SK-N-SH (cell line): ENCODE results near the gene AAGAB. TPM values are rescaled to one million over a fixed set of nuclear protein-coding genes. Genes with fewer than 3 reads are reported as not detected.

Experiments
- CTCF ChIA-PET: fragments of 300-600, 350-600 bp; formaldehyde crosslinking; extraction: SDS; loops from one replicate; lab custom pipeline; 2021; lab: Yijun Ruan, JAX
- POLR2A ChIA-PET: fragments of 350-600 bp; sonication (Branson Sonifier 250); formaldehyde crosslinking; extraction: SDS; loops from one replicate; lab custom pipeline; 2020; ENCODE audit warnings: antibody characterized with exemption, inconsistent platforms; lab: Yijun Ruan, JAX
- DNase-seq: peaks from one replicate; pipeline ENCODE4 v3.0.0; 2012
- H2AFZ ChIP-seq: fragments of 200-600 bp; sonication (generic); 2 replicates; pipeline ENCODE4 v1.8.1; 2016; ENCODE audit warnings: antibody characterized with exemption, mild to moderate bottlenecking, low read depth
- H3F3A ChIP-seq: fragments of 200-600 bp; sonication (generic); replicated peaks from 2 replicates; pipeline ENCODE3; 2016; ENCODE audit warnings: antibody characterized with exemption, mild to moderate bottlenecking; ENCODE audit not compliant: insufficient read depth
- H3K27ac ChIP-seq, 2 experiments: fragments of 200-500 bp in 1 of 2; fragments of 200-600 bp in 1 of 2; sonication (Bioruptor generic) in 1 of 2; sonication (generic), shearing (Covaris generic) in 1 of 2; 2 replicates each; pipeline versions ENCODE4 v1.5.1 to v1.6.1; 2014 to 2016; ENCODE audit warnings: low read depth in 2 of 2, inconsistent platforms in 1 of 2, low read length in 1 of 2, mild to moderate bottlenecking in 1 of 2, mixed read lengths in 1 of 2
- H3K27me3 ChIP-seq: fragments of 200-600 bp; sonication (generic), shearing (Covaris generic); 2 replicates; pipeline ENCODE4 v1.6.1; 2016; ENCODE audit warnings: mixed run types; ENCODE audit not compliant: insufficient read depth
- H3K36me3 ChIP-seq, 2 experiments: fragments of 200-500 bp in 1 of 2; fragments of 200-600 bp in 1 of 2; sonication (Bioruptor generic) in 1 of 2; sonication (generic) in 1 of 2; replicated peaks in 1 of 2; 2 replicates each; pipeline versions ENCODE3 to v1.5.1; 2014 to 2016; ENCODE audit warnings: low read length in 1 of 2, mild to moderate bottlenecking in 1 of 2; ENCODE audit not compliant: insufficient read depth in 2 of 2, control insufficient read depth in 1 of 2
- H3K4me1 ChIP-seq, 2 experiments: fragments of 200-500 bp in 1 of 2; fragments of 200-600 bp in 1 of 2; sonication (Bioruptor generic) in 1 of 2; sonication (generic), shearing (Covaris generic) in 1 of 2; 2 replicates each; pipeline versions ENCODE4 v1.5.1 to v1.6.1; 2014 to 2016; ENCODE audit warnings: low read depth in 1 of 2, low read length in 1 of 2, mixed run types in 1 of 2; ENCODE audit not compliant: insufficient read depth in 2 of 2, control insufficient read depth in 1 of 2
- H3K4me2 ChIP-seq: fragments of 200-600 bp; sonication (generic), shearing (Covaris generic); 2 replicates; pipeline ENCODE4 v1.6.1; 2017; ENCODE audit warnings: mixed run types
- H3K4me3 ChIP-seq, 2 experiments: fragments of 200-500 bp in 1 of 2; fragments of 200-600 bp in 1 of 2; sonication (Bioruptor generic) in 1 of 2; sonication (generic), shearing (Covaris generic) in 1 of 2; 2 replicates each; pipeline versions ENCODE4 v1.5.1 to v1.8.1; 2014 to 2016; ENCODE audit warnings: low read depth in 2 of 2, inconsistent platforms in 1 of 2, low read length in 1 of 2, mild to moderate bottlenecking in 1 of 2, mixed read lengths in 1 of 2, moderate library complexity in 1 of 2
- H3K79me2 ChIP-seq: fragments of 200-600 bp; sonication (generic); 2 replicates; pipeline ENCODE4 v1.8.1; 2017; ENCODE audit warnings: mild to moderate bottlenecking; ENCODE audit not compliant: insufficient read depth
- H3K9ac ChIP-seq: fragments of 200-600 bp; sonication (generic); 2 replicates; pipeline ENCODE4 v1.6.1; 2017; ENCODE audit warnings: mixed run types
- H3K9me2 ChIP-seq: fragments of 200-600 bp; sonication (generic); 2 replicates; pipeline ENCODE4 v1.6.1; 2017; ENCODE audit warnings: mixed run types
- H3K9me3 ChIP-seq: fragments of 200-600 bp; sonication (generic); 2 replicates; pipeline ENCODE4 v1.6.1; 2017; ENCODE audit warnings: mixed run types, mild to moderate bottlenecking, moderate library complexity
- H4K20me1 ChIP-seq: fragments of 200-600 bp; sonication (generic); 2 replicates; pipeline ENCODE4 v1.6.1; 2017; ENCODE audit warnings: mild to moderate bottlenecking, mixed run types; ENCODE audit not compliant: insufficient read depth
- MXI1 ChIP-seq: IDR thresholded peaks from 2 replicates; pipeline ENCODE4 v1.6.1; 2012; ENCODE audit warnings: mild to moderate bottlenecking, low read depth, low read length, improper control_type of control experiment
- RAD21 ChIP-seq: IDR thresholded peaks from 2 replicates; pipeline ENCODE4 v1.6.1; 2012; ENCODE audit warnings: mild to moderate bottlenecking, low read length
- RCOR1 ChIP-seq: fragments of 150-350 bp; IDR thresholded peaks from 2 replicates; pipeline ENCODE4 v1.6.1; 2017; ENCODE audit warnings: antibody characterized with exemption, low read length
- TEAD4 ChIP-seq: IDR thresholded peaks from 2 replicates; pipeline ENCODE4 v1.4.0; 2012; ENCODE audit warnings: mild to moderate bottlenecking, borderline replicate concordance; ENCODE audit not compliant: insufficient read depth
- WGBS: methylation state at CpG from one replicate; pipeline ENCODE4 v1.1.6; 2017; ENCODE audit warnings: low lambda C conversion rate; 5-methylcytosine and 5-hydroxymethylcytosine counted together
- polyA plus RNA-seq, 3 experiments: library from polyadenylated mRNA; depleted of rRNA; stranded (reverse); fragments of >200 nt; gene quantifications; 2 replicates each; pipeline ENCODE4 v1.2.3, GENCODE V29; 2012
- TF ChIP-seq, protein P1 (sequence below): IDR thresholded peaks from 2 replicates; pipeline ENCODE4 v1.4.0; 2012; ENCODE audit warnings: low read depth, borderline replicate concordance
- TF ChIP-seq, protein P2 (sequence below): IDR thresholded peaks from 2 replicates; pipeline ENCODE4 v1.4.0; 2012; ENCODE audit warnings: low read depth, borderline replicate concordance
- TF ChIP-seq, protein P3 (sequence below): IDR thresholded peaks from 2 replicates; pipeline ENCODE4 v1.4.0; 2012; ENCODE audit warnings: low read depth
- TF ChIP-seq, protein P4 (sequence below): IDR thresholded peaks from 2 replicates; pipeline ENCODE4; 2012

AAGAB gene
- polyA plus RNA-seq, 1 of the 3 experiments (the other 2 are of a cell fraction), result 24.9 TPM

DNA sequence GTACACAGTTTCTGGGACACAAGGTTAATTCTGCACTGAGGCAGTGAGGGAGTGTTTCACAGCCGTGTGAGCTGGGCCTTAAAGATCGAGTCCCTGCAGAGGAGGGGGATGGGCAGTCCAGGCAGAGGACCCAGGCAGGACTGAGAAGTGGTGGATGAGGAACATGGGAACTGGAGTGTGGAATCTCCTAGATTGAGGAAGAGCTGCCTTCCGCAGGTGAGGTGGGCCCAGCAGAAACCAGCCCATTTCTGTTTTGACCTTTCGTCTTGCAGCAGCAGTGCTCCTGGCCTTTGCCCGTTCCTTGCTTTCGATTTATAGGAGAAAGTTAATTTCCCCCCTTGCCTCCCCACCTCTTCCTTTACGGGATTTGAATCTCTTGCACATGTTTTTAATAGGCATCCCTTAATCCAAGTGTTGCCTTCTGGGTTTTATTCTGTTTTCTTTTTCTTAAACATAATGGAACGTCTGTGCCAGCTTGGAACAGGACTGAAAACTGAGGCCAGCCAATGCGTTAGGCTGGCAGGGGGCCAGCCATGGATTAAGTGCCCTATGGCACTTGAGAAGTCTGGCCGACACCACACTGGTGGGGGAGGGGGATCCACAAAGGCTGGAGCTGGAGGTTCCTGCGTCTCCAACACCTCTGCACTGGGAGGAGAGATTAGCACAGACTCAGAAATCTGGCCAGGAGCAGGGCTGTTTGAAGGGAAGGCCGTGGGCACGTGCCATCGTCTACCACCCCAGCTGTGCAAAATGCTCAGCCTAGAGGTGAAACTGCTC, 78.1 kb downstream of the AAGAB start (continued):
- TF ChIP-seq, protein P1, sequence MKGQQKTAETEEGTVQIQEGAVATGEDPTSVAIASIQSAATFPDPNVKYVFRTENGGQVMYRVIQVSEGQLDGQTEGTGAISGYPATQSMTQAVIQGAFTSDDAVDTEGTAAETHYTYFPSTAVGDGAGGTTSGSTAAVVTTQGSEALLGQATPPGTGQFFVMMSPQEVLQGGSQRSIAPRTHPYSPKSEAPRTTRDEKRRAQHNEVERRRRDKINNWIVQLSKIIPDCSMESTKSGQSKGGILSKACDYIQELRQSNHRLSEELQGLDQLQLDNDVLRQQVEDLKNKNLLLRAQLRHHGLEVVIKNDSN, result no peak

DNA sequence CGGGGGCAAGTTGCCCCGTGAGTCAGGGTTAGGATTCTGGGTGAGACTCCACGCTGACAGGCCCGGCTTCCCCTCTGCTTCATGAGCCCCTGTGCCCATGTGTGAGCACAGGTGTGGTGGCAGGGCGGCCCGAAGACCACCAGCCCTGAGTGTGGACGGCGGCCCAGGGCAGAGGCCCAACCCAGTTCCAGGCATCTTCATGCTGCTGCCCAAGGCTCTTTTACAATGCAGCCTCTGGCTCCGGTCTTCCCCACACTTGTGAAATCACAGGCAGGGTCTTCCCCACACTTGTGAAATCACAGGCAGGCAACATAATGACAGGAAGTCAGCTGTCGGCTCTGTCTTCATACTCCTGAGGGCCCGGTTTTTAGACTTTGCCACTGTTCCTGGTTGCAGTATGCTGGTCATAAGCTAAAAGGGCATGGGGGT, 78.8 kb downstream of the AAGAB start:
- H3K9me2 ChIP-seq, result no peaks in the 10 kb centered on the region
- H3K9me3 ChIP-seq, result no peaks in the 10 kb centered on the region
- peaks cover 39 to 56% of the 10 kb centered on the region in 2 experiments; a peak in 3 of 4 replicates for H3K4me1 ChIP-seq
- no peak for DNase-seq
- H2AFZ ChIP-seq, result no peak overlapping the region
- no peaks in the 10 kb centered on the region for H4K20me1 ChIP-seq
- H3K4me3 ChIP-seq, result no peak overlapping the region
- WGBS, result 74% methylated on average over 3 of the region's 11 CpGs
- H3F3A ChIP-seq, result peaks cover 13% of the 10 kb centered on the region
- no peaks in the 10 kb centered on the region for H3K27me3 ChIP-seq
- no peak overlapping the region for H3K9ac ChIP-seq
- TF ChIP-seq RCOR1 (no peak), TEAD4 (no peak), MXI1 (no peak), RAD21 (no peak)
- TF ChIP-seq, protein P2, sequence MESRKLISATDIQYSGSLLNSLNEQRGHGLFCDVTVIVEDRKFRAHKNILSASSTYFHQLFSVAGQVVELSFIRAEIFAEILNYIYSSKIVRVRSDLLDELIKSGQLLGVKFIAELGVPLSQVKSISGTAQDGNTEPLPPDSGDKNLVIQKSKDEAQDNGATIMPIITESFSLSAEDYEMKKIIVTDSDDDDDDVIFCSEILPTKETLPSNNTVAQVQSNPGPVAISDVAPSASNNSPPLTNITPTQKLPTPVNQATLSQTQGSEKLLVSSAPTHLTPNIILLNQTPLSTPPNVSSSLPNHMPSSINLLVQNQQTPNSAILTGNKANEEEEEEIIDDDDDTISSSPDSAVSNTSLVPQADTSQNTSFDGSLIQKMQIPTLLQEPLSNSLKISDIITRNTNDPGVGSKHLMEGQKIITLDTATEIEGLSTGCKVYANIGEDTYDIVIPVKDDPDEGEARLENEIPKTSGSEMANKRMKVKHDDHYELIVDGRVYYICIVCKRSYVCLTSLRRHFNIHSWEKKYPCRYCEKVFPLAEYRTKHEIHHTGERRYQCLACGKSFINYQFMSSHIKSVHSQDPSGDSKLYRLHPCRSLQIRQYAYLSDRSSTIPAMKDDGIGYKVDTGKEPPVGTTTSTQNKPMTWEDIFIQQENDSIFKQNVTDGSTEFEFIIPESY, result no peak
- TF ChIP-seq, protein P1, result no peak
- TF ChIP-seq, protein P3, sequence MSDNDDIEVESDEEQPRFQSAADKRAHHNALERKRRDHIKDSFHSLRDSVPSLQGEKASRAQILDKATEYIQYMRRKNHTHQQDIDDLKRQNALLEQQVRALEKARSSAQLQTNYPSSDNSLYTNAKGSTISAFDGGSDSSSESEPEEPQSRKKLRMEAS, result no peak
- TF ChIP-seq, protein P4, sequence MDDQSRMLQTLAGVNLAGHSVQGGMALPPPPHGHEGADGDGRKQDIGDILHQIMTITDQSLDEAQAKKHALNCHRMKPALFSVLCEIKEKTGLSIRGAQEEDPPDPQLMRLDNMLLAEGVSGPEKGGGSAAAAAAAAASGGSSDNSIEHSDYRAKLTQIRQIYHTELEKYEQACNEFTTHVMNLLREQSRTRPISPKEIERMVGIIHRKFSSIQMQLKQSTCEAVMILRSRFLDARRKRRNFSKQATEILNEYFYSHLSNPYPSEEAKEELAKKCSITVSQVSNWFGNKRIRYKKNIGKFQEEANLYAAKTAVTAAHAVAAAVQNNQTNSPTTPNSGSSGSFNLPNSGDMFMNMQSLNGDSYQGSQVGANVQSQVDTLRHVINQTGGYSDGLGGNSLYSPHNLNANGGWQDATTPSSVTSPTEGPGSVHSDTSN, result no peak
- peaks cover 3 to 6% of the 10 kb centered on the region in 2 experiments for H3K36me3 ChIP-seq
- no peak overlapping the region; a peak in 1 of 4 replicates for H3K27ac ChIP-seq
- ChIA-PET CTCF (interaction anchor here (1.0 to 1.5 kb wide), 2 partner anchors 13 to 229 kb away, joined by 3 read pairs; no protein-coding TSS in a partner anchor), POLR2A (interaction anchor here (0.9 kb wide), 1 partner anchor 13 kb away, joined by 3 read pairs; no protein-coding TSS in a partner anchor)
- peaks cover 26% of the 10 kb centered on the region; the same call in 1 of the 2 replicates for H3K79me2 ChIP-seq
- H3K4me2 ChIP-seq, result no peak overlapping the region
